ENCODE measurements around the gene GLO1. TPM values are rescaled to one million over a fixed set of nuclear protein-coding genes. Genes with fewer than 3 reads are reported as not detected.

GLO1 gene
- total and polyA plus RNA-seq, 2 donors (not counting 3 experiments of a cell fraction or from before 2014, with no cell fraction given), result 70.3 to 120 TPM

GRCh38 chr6:38687549-38687948, 15.4 kb downstream of the GLO1 start:
- Histone ChIP-seq H3K9me3 (replicated peaks; ENCODE audit: control insufficient read depth, insufficient read depth, low read length) (no peaks in the 10 kb centered on the region), H3K36me3 (ENCODE audit: control insufficient read depth in 2 of 2, extremely low read depth in 1 of 2, insufficient read depth in 2 of 2, low read length in 2 of 2) (peaks cover 2 to 5% of the 10 kb centered on the region in 2 experiments), H3K27ac (ENCODE audit: insufficient read depth, low read depth, low read length) (no peak overlapping the region), H4K20me1 (replicated peaks; ENCODE audit: control insufficient read depth, extremely low read depth, insufficient read depth, low read length) (peaks cover 4% of the 10 kb centered on the region), H3K4me3 (replicated peaks in 1 of 3; ENCODE audit: insufficient read depth in 1 of 3, low read depth in 1 of 3, low read length in 3 of 3) (no peak overlapping the region), H3K79me2 (ENCODE audit: control insufficient read depth, insufficient read depth, low read length) (peaks cover 65% of the 10 kb centered on the region), H3K9me1 (replicated peaks; ENCODE audit: control insufficient read depth, extremely low read depth, insufficient read depth, low read length) (no peaks in the 10 kb centered on the region), H3K27me3 (ENCODE audit: control insufficient read depth in 2 of 2, insufficient read depth in 2 of 2, low read length in 2 of 2) (no peaks in the 10 kb centered on the region), H3K4me1 (ENCODE audit: control insufficient read depth, extremely low read depth, insufficient read depth, low read length) (no peaks in the 10 kb centered on the region), H2AFZ (ENCODE audit: low read depth, low read length) (no peak overlapping the region), H3K4me2 (ENCODE audit: insufficient read depth, low read length) (no peak overlapping the region), H3K9ac (replicated peaks; ENCODE audit: extremely low read depth, insufficient read depth, low read length) (no peak overlapping the region)
- no TSS peak for BruUV-seq (replicated peaks)
- TF ChIP-seq FOS (IDR thresholded peaks at IDR 0.05; ENCODE audit: borderline replicate concordance, insufficient read depth, low read length) (no peak), MAX (IDR thresholded peaks at IDR 0.05; ENCODE audit: insufficient read depth, insufficient read length) (no peak), EZH2 (IDR thresholded peaks at IDR 0.05; ENCODE audit: borderline replicate concordance, low read depth, low read length, severe bottlenecking) (no peak), GATA2 (IDR thresholded peaks at IDR 0.05; ENCODE audit: insufficient read depth, insufficient read length, low read depth, low read length) (no peak), MYC (IDR thresholded peaks at IDR 0.05; ENCODE audit: low read depth, low read length) (no peak), POLR2AphosphoS5 (IDR thresholded peaks at IDR 0.05; ENCODE audit: insufficient read depth, low read depth, low read length) (no peak), CTCF (IDR thresholded peaks at IDR 0.05; ENCODE audit: extremely low read depth in 1 of 2, insufficient read depth in 1 of 2, low read depth in 1 of 2, low read length in 2 of 2) (no peak), JUN (IDR thresholded peaks at IDR 0.05; ENCODE audit: borderline replicate concordance, insufficient read depth, insufficient read length, low read depth) (no peak), POLR2A (IDR thresholded peaks at IDR 0.05; ENCODE audit: low read depth, low read length) (no peak)
- CTCF ChIA-PET, result interaction anchor here (1.7 kb wide), 1 partner anchor 96 kb away, joined by 4 read pairs; no protein-coding TSS in a partner anchor
- DNase-seq (ENCODE audit: low read depth, low spot score) (no peak), FAIRE-seq (no peak)
- dilution Hi-C loops (cut with MboI; ENCODE audit: extremely low pct_ligation_motif_present, low sequenced_read_pairs), result no loop called here
- intact Hi-C loops (cut with micrococcal nuclease), result no loop called here
- POLR2A ChIA-PET, result no interaction called here
